ENCODE data around the gene GRIK3. TPM values are rescaled to one million over a fixed set of nuclear protein-coding genes. Genes with fewer than 3 reads are reported as not detected.

Gene GRIK3
- total RNA-seq, 2 experiments from 2014 or later, result 16.3 to 55.0 TPM

DNA sequence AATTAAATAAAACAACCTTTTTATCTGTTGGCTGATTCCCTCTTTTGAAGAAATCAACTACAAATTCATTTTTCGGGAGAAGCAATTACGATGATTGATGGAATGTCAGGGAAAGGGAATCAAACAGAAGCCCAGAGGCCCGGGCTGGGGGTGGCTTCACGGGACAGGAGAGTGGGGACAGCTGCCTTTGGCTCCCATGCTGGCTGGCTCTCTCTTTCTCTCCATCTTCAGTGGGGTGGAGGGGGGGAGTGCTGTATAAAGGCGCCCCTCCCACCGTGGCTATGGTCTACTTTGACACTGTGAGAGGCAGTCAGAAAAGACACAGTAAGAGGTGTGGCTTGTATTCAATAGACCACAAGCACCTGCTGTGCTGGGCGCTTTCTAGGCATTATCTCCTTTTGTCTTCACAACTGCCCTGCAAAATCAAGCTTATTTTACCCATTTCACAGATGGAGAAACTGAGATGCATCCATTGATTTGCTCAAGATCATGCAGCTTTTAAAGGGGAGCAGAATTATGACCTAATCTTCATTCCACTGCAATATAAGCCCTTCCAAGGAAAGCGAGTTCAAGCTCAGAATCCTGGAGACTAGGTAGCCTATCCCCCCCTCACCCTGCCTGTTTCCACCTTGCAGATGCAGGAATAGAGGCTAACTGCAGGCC, 92.9 kb downstream of the GRIK3 start:
- Histone ChIP-seq H3K4me2 (ENCODE audit: low read length) (peak overlapping the region; percentile 58), H3K36me3 (ENCODE audit: insufficient read depth, low read length) (no peaks in the 10 kb centered on the region), H3K4me1 (ENCODE audit: insufficient read depth, low read length, poor library complexity, severe bottlenecking) (peaks cover 90% of the 10 kb centered on the region), H3K4me3 (ENCODE audit: low read depth, low read length, poor library complexity, severe bottlenecking) (peak overlapping the region; percentile 8), H3K79me2 (ENCODE audit: insufficient read depth, low read depth, low read length) (no peaks in the 10 kb centered on the region), H2AFZ (ENCODE audit: low read length) (no peak overlapping the region), H3K9me3 (ENCODE audit: low read length) (no peaks in the 10 kb centered on the region), H4K20me1 (ENCODE audit: insufficient read depth, low read length) (no peaks in the 10 kb centered on the region), H3K9me2 (ENCODE audit: insufficient read depth, low read length) (no peaks in the 10 kb centered on the region), H3K27ac (ENCODE audit: low read depth, low read length, poor library complexity, severe bottlenecking) (peak overlapping the region; percentile 59)
- POLR2A ChIA-PET, result interaction anchor here (0.6 to 6.4 kb wide), 7 partner anchors 8 to 83 kb away, joined by 3 to 29 read pairs (median 3); no protein-coding TSS in a partner anchor
- CTCF ChIA-PET (ENCODE audit: unreplicated experiment), result no interaction called here
- no TSS peak for BruUV-seq (replicated peaks)
- TF ChIP-seq, protein P1, sequence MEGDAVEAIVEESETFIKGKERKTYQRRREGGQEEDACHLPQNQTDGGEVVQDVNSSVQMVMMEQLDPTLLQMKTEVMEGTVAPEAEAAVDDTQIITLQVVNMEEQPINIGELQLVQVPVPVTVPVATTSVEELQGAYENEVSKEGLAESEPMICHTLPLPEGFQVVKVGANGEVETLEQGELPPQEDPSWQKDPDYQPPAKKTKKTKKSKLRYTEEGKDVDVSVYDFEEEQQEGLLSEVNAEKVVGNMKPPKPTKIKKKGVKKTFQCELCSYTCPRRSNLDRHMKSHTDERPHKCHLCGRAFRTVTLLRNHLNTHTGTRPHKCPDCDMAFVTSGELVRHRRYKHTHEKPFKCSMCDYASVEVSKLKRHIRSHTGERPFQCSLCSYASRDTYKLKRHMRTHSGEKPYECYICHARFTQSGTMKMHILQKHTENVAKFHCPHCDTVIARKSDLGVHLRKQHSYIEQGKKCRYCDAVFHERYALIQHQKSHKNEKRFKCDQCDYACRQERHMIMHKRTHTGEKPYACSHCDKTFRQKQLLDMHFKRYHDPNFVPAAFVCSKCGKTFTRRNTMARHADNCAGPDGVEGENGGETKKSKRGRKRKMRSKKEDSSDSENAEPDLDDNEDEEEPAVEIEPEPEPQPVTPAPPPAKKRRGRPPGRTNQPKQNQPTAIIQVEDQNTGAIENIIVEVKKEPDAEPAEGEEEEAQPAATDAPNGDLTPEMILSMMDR (conservative IDR thresholded peaks at IDR 0.05; ENCODE audit: low read length), result no peak
- no peak for TF ChIP-seq EZH2phosphoT487 (IDR thresholded peaks at IDR 0.05; ENCODE audit: borderline replicate concordance, low read depth, low read length)
- intact Hi-C loops (cut with micrococcal nuclease; ENCODE audit: unreplicated experiment), result no loop called here
- peak; percentile 75 for DNase-seq (ENCODE audit: low spot score)

DNA sequence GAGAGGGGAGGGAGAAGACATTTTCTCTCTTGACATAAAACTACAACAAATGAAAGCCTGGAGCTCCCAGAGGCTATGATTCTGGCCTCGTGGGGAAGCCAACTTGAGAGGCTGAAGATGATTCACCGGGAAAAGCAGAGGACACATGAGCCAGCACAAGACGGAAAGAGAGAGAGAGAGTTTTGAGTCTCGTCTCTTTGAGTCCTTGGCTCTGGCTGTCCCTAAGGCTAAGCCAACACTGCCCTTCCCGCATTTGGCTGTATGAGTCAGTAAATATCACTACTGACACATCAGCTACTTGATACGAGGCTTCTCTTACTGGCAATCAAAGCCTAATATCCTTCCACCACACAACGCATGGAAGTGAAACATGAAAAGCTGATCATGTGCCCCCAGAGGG, 95.5 kb downstream of the GRIK3 start:
- DNase-seq (ENCODE audit: low spot score), result no peak
- Histone ChIP-seq H3K4me1 (ENCODE audit: insufficient read depth, low read length, poor library complexity, severe bottlenecking) (peaks cover 81% of the 10 kb centered on the region), H3K9me2 (ENCODE audit: insufficient read depth, low read length) (no peaks in the 10 kb centered on the region), H3K4me2 (ENCODE audit: low read length) (peak overlapping the region; percentile 32; the same call in 1 of the 2 replicates), H3K79me2 (ENCODE audit: insufficient read depth, low read depth, low read length) (no peaks in the 10 kb centered on the region), H3K36me3 (ENCODE audit: insufficient read depth, low read length) (no peaks in the 10 kb centered on the region), H3K4me3 (ENCODE audit: low read depth, low read length, poor library complexity, severe bottlenecking) (no peak overlapping the region), H2AFZ (ENCODE audit: low read length) (no peak overlapping the region), H3K27ac (ENCODE audit: low read depth, low read length, poor library complexity, severe bottlenecking) (peak overlapping the region; percentile 26), H4K20me1 (ENCODE audit: insufficient read depth, low read length) (no peaks in the 10 kb centered on the region), H3K9me3 (ENCODE audit: low read length) (no peaks in the 10 kb centered on the region)
- CTCF ChIA-PET (ENCODE audit: unreplicated experiment), result no interaction called here
- no peak for TF ChIP-seq EZH2phosphoT487 (IDR thresholded peaks at IDR 0.05; ENCODE audit: borderline replicate concordance, low read depth, low read length)
- TF ChIP-seq, protein P1 (conservative IDR thresholded peaks at IDR 0.05; ENCODE audit: low read length), result no peak
- BruUV-seq (replicated peaks), result no TSS peak
- intact Hi-C loops (cut with micrococcal nuclease; ENCODE audit: unreplicated experiment), result no loop called here
- POLR2A ChIA-PET, result interaction anchor here (1.0 to 1.5 kb wide), 3 partner anchors 10 to 16 kb away, joined by 3 to 4 read pairs (median 3); no protein-coding TSS in a partner anchor

DNA sequence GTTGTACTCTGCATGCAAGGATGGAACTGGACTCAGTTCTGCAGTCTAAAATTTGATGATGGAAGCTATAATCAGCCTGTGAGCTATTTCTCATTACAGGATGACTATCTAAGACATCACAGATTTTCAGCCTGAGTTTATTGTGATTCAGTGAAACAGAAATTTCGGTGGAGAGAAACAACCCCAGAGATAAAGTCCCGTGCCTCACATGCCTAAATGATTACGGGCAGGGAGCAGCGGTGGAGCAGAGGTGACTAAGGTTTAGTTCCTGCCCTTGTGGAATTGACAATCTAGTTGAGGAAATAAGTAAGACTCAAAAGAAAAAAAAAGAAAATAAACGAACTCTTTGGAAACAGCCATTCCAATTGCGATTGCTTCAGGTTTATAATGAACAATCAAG, 96.9 kb downstream of the GRIK3 start:
- no peaks in the 10 kb centered on the region for H3K9me2 ChIP-seq (ENCODE audit: insufficient read depth, low read length)
- H3K9me3 ChIP-seq (ENCODE audit: low read length), result no peaks in the 10 kb centered on the region
- H3K4me1 ChIP-seq (ENCODE audit: insufficient read depth, low read length, poor library complexity, severe bottlenecking), result peaks cover 68% of the 10 kb centered on the region
- TF ChIP-seq, protein P1 (conservative IDR thresholded peaks at IDR 0.05; ENCODE audit: low read length), result no peak
- TF ChIP-seq EZH2phosphoT487 (IDR thresholded peaks at IDR 0.05; ENCODE audit: borderline replicate concordance, low read depth, low read length), result no peak
- ChIA-PET POLR2A (interaction anchor here (0.9 to 1.6 kb wide), 3 partner anchors 13 to 94 kb away, joined by 3 to 4 read pairs (median 3); no protein-coding TSS in a partner anchor), CTCF (ENCODE audit: unreplicated experiment) (no interaction called here)
- H4K20me1 ChIP-seq (ENCODE audit: insufficient read depth, low read length), result no peaks in the 10 kb centered on the region
- intact Hi-C loops (cut with micrococcal nuclease; ENCODE audit: unreplicated experiment), result no loop called here
- no peak overlapping the region for H2AFZ ChIP-seq (ENCODE audit: low read length)
- H3K36me3 ChIP-seq (ENCODE audit: insufficient read depth, low read length), result no peaks in the 10 kb centered on the region
- BruUV-seq (replicated peaks), result no TSS peak
- no peaks in the 10 kb centered on the region for H3K79me2 ChIP-seq (ENCODE audit: insufficient read depth, low read depth, low read length)
- H3K4me2 ChIP-seq (ENCODE audit: low read length), result 0 out of 2 replicates have a peak overlapping the region, but pooled peaks have one; percentile 32
- no peak overlapping the region for H3K4me3 ChIP-seq (ENCODE audit: low read depth, low read length, poor library complexity, severe bottlenecking)
- peak overlapping the region; percentile 26 for H3K27ac ChIP-seq (ENCODE audit: low read depth, low read length, poor library complexity, severe bottlenecking)
- DNase-seq (ENCODE audit: low spot score), result no peak

Data from OCI-LY7 (cell line).